A549 (cell line): Measurements from ENCODE around the gene SLC12A9. TPM values are rescaled to one million over a fixed set of nuclear protein-coding genes. Genes with fewer than 3 reads are reported as not detected.

Experiments
- ATAC-seq, 2 experiments: fragments of 200-7000 bp in 1 of 2; fragments of >200 bp in 1 of 2; cut with Nextera tagmentation in 1 of 2; cut with Tn5 transposase in 1 of 2; 3 replicates each; pipeline versions ENCODE4 v1.8.0 to v1.9.1; 2018 to 2020; ENCODE audit warnings: mild to moderate bottlenecking in 1 of 2, moderate library complexity in 1 of 2
- CTCF ChIA-PET: fragments of 300-600 bp; sonication (Branson Sonifier 250); formaldehyde crosslinking; extraction: SDS; loops from one replicate; lab custom pipeline; 2021; ENCODE audit warnings: antibody characterized with exemption, inconsistent platforms; lab: Yijun Ruan, JAX
- POLR2A ChIA-PET: fragments of 350-600 bp; formaldehyde crosslinking; extraction: SDS; loops from one replicate; lab custom pipeline; 2021; ENCODE audit warnings: antibody characterized with exemption, inconsistent platforms; lab: Yijun Ruan, JAX
- DNase-seq, 2 experiments: peaks; one replicate each; pipeline versions ENCODE4 v3.0.0 to v3.0.0-alpha.2; 2011 to 2016; ENCODE audit warnings: low read depth in 1 of 2, low spot score in 1 of 2
- FAIRE-seq: peaks from 2 replicates; lab custom pipeline; 2011; peaks lifted over from hg19 to GRCh38; lab: Jason Lieb, UNC
- H3K27ac ChIP-seq, 2 experiments: fragments of >200 bp; sonication (Bioruptor Twin); formaldehyde crosslinking; 3 replicates each; pipeline ENCODE4 v1.5.1; 2016 to 2017
- H3K4me1 ChIP-seq: fragments of >200 bp; sonication (Bioruptor Twin); formaldehyde crosslinking; 3 replicates; pipeline ENCODE4 v1.6.1; 2016
- H3K4me2 ChIP-seq: fragments of >200 bp; sonication (Bioruptor Twin); formaldehyde crosslinking; 3 replicates; pipeline ENCODE4 v1.6.1; 2016
- H3K4me3 ChIP-seq: fragments of >200 bp; sonication (Bioruptor Twin); formaldehyde crosslinking; 3 replicates; pipeline ENCODE4 v1.5.1; 2016
- H3K9me3 ChIP-seq: fragments of >200 bp; sonication (Bioruptor Twin); formaldehyde crosslinking; 3 replicates; pipeline ENCODE4 v1.6.1; 2016
- CBX2 ChIP-seq: fragments of 200-600 bp; sonication (generic); IDR thresholded peaks from 2 replicates; pipeline ENCODE4 v1.6.1; 2016; ENCODE audit warnings: low read depth, mild to moderate bottlenecking, borderline replicate concordance
- CBX8 ChIP-seq: fragments of 200-600 bp; sonication (generic); IDR thresholded peaks from 2 replicates; pipeline ENCODE4 v1.6.1; 2016
- CHD4 ChIP-seq: fragments of 200-600 bp; sonication (generic); IDR thresholded peaks from 2 replicates; pipeline ENCODE4 v1.6.1; 2016; ENCODE audit warnings: antibody characterized with exemption, mild to moderate bottlenecking, borderline replicate concordance
- EHF ChIP-seq: fragments of 250-450 bp; sonication (Bioruptor Pico); IDR thresholded peaks from 2 replicates; pipeline ENCODE4 v1.5.0; 2020; ENCODE audit warnings: mild to moderate bottlenecking
- FOSB ChIP-seq: fragments of 250-450 bp; sonication (Bioruptor Pico); IDR thresholded peaks from 2 replicates; pipeline ENCODE4 v1.5.0; 2020; ENCODE audit warnings: mild to moderate bottlenecking, moderate library complexity
- HDAC2 ChIP-seq: fragments of 200-600 bp; sonication (generic); IDR thresholded peaks from 2 replicates; pipeline ENCODE4 v1.6.1; 2016
- HOXA7 ChIP-seq: fragments of 250-450 bp; sonication (Bioruptor Pico); IDR thresholded peaks from 2 replicates; pipeline ENCODE4 v1.5.0; 2020; ENCODE audit warnings: mild to moderate bottlenecking, moderate library complexity
- HOXB5 ChIP-seq: fragments of 250-450 bp; sonication (Bioruptor Pico); IDR thresholded peaks from 2 replicates; pipeline ENCODE4 v1.5.0; 2020; ENCODE audit warnings: mild to moderate bottlenecking, moderate library complexity
- JUN ChIP-seq, 2 experiments: fragments of >200 bp; sonication (Bioruptor Twin); formaldehyde crosslinking; IDR thresholded peaks; 2 replicates in 1 of 2; 3 replicates in 1 of 2; pipeline ENCODE4 v1.6.1; 2016 to 2017
- KDM5A ChIP-seq: fragments of 200-600 bp; sonication (generic); IDR thresholded peaks from 2 replicates; pipeline ENCODE4 v1.6.1; 2016; ENCODE audit warnings: antibody characterized with exemption, mild to moderate bottlenecking
- MAFK ChIP-seq: fragments of 450-650 bp; IDR thresholded peaks from 2 replicates; pipeline ENCODE4 v1.6.1; 2014; ENCODE audit not compliant: partially characterized antibody
- MAX ChIP-seq: IDR thresholded peaks from 2 replicates; pipeline ENCODE4 v1.6.1; 2012
- MYC ChIP-seq: IDR thresholded peaks from 2 replicates; pipeline ENCODE4 v1.6.1; 2012; ENCODE audit warnings: mild to moderate bottlenecking, inconsistent platforms, low read length, improper control_type of control experiment, borderline replicate concordance
- NFE2L2 ChIP-seq: fragments of 150-350 bp; conservative IDR thresholded peaks from 2 replicates; pipeline ENCODE4 v1.6.1; 2014; ENCODE audit warnings: low read length
- NR3C1 ChIP-seq: fragments of >200 bp; sonication (Bioruptor Twin); formaldehyde crosslinking; IDR thresholded peaks from 3 replicates; pipeline ENCODE4 v1.6.1; 2017
- PHF8 ChIP-seq: fragments of 200-600 bp; sonication (generic); IDR thresholded peaks from 2 replicates; pipeline ENCODE4 v1.6.1; 2016; ENCODE audit warnings: low read depth, mild to moderate bottlenecking, antibody characterized with exemption, moderate library complexity, borderline replicate concordance
- POLR2A ChIP-seq: IDR thresholded peaks from 2 replicates; pipeline ENCODE4 v1.6.1; 2012; ENCODE audit warnings: mild to moderate bottlenecking, low read length
- RCOR1 ChIP-seq: fragments of 150-350 bp; IDR thresholded peaks from 2 replicates; pipeline ENCODE4 v1.6.1; 2014; ENCODE audit warnings: antibody characterized with exemption, low read length, low read depth
- REST ChIP-seq: fragments of 200-600 bp; sonication (generic); IDR thresholded peaks from 2 replicates; pipeline ENCODE4 v1.6.1; 2016; ENCODE audit warnings: antibody characterized with exemption, mild to moderate bottlenecking, moderate library complexity
- RNF2 ChIP-seq: fragments of 200-600 bp; sonication (generic); IDR thresholded peaks from 2 replicates; pipeline ENCODE4 v1.6.1; 2016; ENCODE audit warnings: low read depth, mild to moderate bottlenecking, antibody characterized with exemption, moderate library complexity, borderline replicate concordance
- SREBF2 ChIP-seq: fragments of 450-650 bp; IDR thresholded peaks from 2 replicates; pipeline ENCODE4 v1.6.1; 2014; ENCODE audit warnings: mild to moderate bottlenecking, moderate library complexity
- TFCP2L1 ChIP-seq: fragments of 250-450 bp; sonication (Bioruptor Pico); IDR thresholded peaks from 2 replicates; pipeline ENCODE4 v1.5.0; 2021; ENCODE audit warnings: mild to moderate bottlenecking
- USF2 ChIP-seq: fragments of 450-650 bp; IDR thresholded peaks from 2 replicates; pipeline ENCODE4 v1.6.1; 2014; ENCODE audit warnings: antibody characterized with exemption
- ZNF302 ChIP-seq: fragments of 250-450 bp; sonication (Bioruptor Pico); IDR thresholded peaks from 2 replicates; pipeline ENCODE4 v1.9.0; 2021; ENCODE audit warnings: inconsistent platforms, mild to moderate bottlenecking, moderate library complexity
- WGBS: methylation state at CpG from one replicate; pipeline ENCODE4 v1.1.6; 2017; ENCODE audit errors: missing lambda C conversion rate; 5-methylcytosine and 5-hydroxymethylcytosine counted together
- polyA plus RNA-seq, 4 experiments: library from polyadenylated mRNA; depleted of rRNA in 3 of 4; stranded (reverse); fragments of >200 nt; fragmentation: RNase III in 1 of 4; extraction: RNeasy Plus Mini Kit Qiagen cat#74134 plus additional on column Dnase treatment in 1 of 4; gene quantifications; 2 replicates in 3 of 4; 3 replicates in 1 of 4; pipeline ENCODE4 v1.2.3, GENCODE V29; 2011 to 2017

The SLC12A9 gene
- polyA plus RNA-seq, 2 of the 4 experiments (the other 2 are of a cell fraction), result 6.2 to 13.4 TPM

- TF ChIP-seq TFCP2L1 (CRISPR knock-in tag) (peak; percentile 49; the same call in 1 of the 2 replicates), USF2 (peak; percentile 91), CBX8 (no peak), SREBF2 (no peak), MAFK (peak; percentile 53), REST (no peak), NFE2L2 (no peak), MAX (peak; percentile 93), HDAC2 (no peak), EHF (CRISPR knock-in tag) (0 out of 2 replicates have a peak, but pooled peaks have one; percentile 59), RNF2 (no peak), JUN (IDR thresholded peaks at IDR 0.05) (peak; percentile 35 to 63; a peak in 2 of 5 replicates), CHD4 (no peak), FOSB (no peak), ZNF302 (CRISPR knock-in tag) (no peak), POLR2A (no peak), HOXA7 (CRISPR knock-in tag) (no peak), KDM5A (no peak), HOXB5 (CRISPR knock-in tag) (no peak), PHF8 (peak; percentile 81; the same call in 1 of the 2 replicates)
Observed at GRCh38 chr7:100867040-100867775, 14.7 kb downstream of the SLC12A9 start, which contains the start of gene TRIP6 (continued).

GRCh38 chr7:100867776-100868485 lies 15.4 kb downstream of the SLC12A9 start:
- DNase-seq (no peak), ATAC-seq (peak in 1 of 2 experiments; percentile 17; a peak in 3 of 6 replicates)
- peaks cover 22% of the 10 kb centered on the region for H3K4me1 ChIP-seq
- H3K9me3 ChIP-seq, result no peaks in the 10 kb centered on the region
- CTCF ChIA-PET, result interaction anchor here (0.8 to 1.6 kb wide), 2 partner anchors 16 to 370 kb away, joined by 3 to 6 read pairs; partner anchors contain the start of gene SLC12A9
- peak overlapping the region; percentile 69 for H3K4me3 ChIP-seq
- peak overlapping the region; percentile 80 for H3K4me2 ChIP-seq
- TF ChIP-seq HOXB5 (CRISPR knock-in tag) (no peak), RCOR1 (no peak), MYC (no peak), TFCP2L1 (CRISPR knock-in tag) (no peak), CBX8 (no peak), CBX2 (no peak), MAX (no peak), CHD4 (no peak), MAFK (no peak), FOSB (no peak), REST (no peak), NR3C1 (no peak)
- TF ChIP-seq, all 56 proteins: peak for 0
- WGBS, result 65% methylated on average over 20 of the region's 27 CpGs
- no peak for FAIRE-seq
- POLR2A ChIA-PET, result no interaction called here
- H3K27ac ChIP-seq, result peak overlapping the region; percentile 95 to 98
